PC-3 (cell line): ENCODE measurements around the gene CAPN12. TPM values are rescaled to one million over a fixed set of nuclear protein-coding genes. Genes with fewer than 3 reads are reported as not detected.

ENCODE experiments used
- ATAC-seq: fragments of 200-7000 bp; cut with Tn5 transposase; 2 replicates; pipeline ENCODE4 v1.9.1; 2020; ENCODE audit warnings: mild to moderate bottlenecking, moderate library complexity
- BruUV-seq: library from RNA; stranded (reverse); fragments of 400-500 nt; replicated peaks from 2 replicates; lab custom pipeline; 2021; lab: Mats Ljungman, UMichigan
- CTCF ChIA-PET: fragments of 300-600 bp; sonication (Branson Sonifier 250); formaldehyde crosslinking; loops from one replicate; lab custom pipeline; 2022; ENCODE audit warnings: antibody characterized with exemption; lab: Charles Lee
- POLR2A ChIA-PET: fragments of 300-600 bp; sonication (Branson Sonifier 250); formaldehyde crosslinking; loops from one replicate; lab custom pipeline; 2022; ENCODE audit warnings: antibody characterized with exemption; ENCODE audit not compliant: unreplicated experiment; lab: Charles Lee
- DNase-seq: peaks from one replicate; pipeline ENCODE4 v3.0.0-alpha.2; 2015
- H2AFZ ChIP-seq: fragments of 300-600 bp; sonication (generic); 2 replicates; pipeline ENCODE4 v1.6.0; 2016; ENCODE audit warnings: antibody characterized with exemption, low read length
- H3F3A ChIP-seq: fragments of 300-600 bp; sonication (generic); one replicate; pipeline ENCODE4 v1.6.0; 2017; ENCODE audit warnings: antibody characterized with exemption, low read length, control low read depth, mild to moderate bottlenecking; ENCODE audit not compliant: unreplicated experiment
- H3K27ac ChIP-seq: fragments of 300-600 bp; sonication (generic); 2 replicates; pipeline ENCODE4 v1.5.1; 2016; ENCODE audit warnings: mild to moderate bottlenecking, low read length
- H3K27me3 ChIP-seq: fragments of 300-600 bp; sonication (generic); 2 replicates; pipeline ENCODE4 v1.6.1; 2016; ENCODE audit warnings: low read length, mixed read lengths
- H3K36me3 ChIP-seq: fragments of 300-600 bp; sonication (generic); 2 replicates; pipeline ENCODE4 v1.6.1; 2016; ENCODE audit warnings: low read depth, mixed run types, low read length, mixed read lengths
- H3K4me1 ChIP-seq: fragments of 300-600 bp; sonication (generic); 2 replicates; pipeline ENCODE4 v1.5.1; 2016; ENCODE audit warnings: low read length; ENCODE audit not compliant: insufficient read depth
- H3K4me2 ChIP-seq: fragments of 300-600 bp; sonication (generic); 2 replicates; pipeline ENCODE4 v1.6.0; 2016; ENCODE audit warnings: low read length
- H3K4me3 ChIP-seq: fragments of 300-600 bp; sonication (generic); 2 replicates; pipeline ENCODE4 v1.5.1; 2016; ENCODE audit warnings: mild to moderate bottlenecking, low read length, mixed read lengths
- H3K79me2 ChIP-seq: fragments of 300-600 bp; sonication (generic); 2 replicates; pipeline ENCODE4 v1.6.1; 2017; ENCODE audit warnings: low read length, mixed read lengths
- H3K9ac ChIP-seq: fragments of 300-600 bp; sonication (generic); 2 replicates; pipeline ENCODE4 v1.6.0; 2016; ENCODE audit warnings: mild to moderate bottlenecking, low read length
- H3K9me2 ChIP-seq: fragments of 300-600 bp; sonication (generic); replicated peaks from 2 replicates; pipeline ENCODE4 v1.6.1; 2016; ENCODE audit warnings: mixed run types, low read length, mixed read lengths
- H3K9me3 ChIP-seq: fragments of 300-600 bp; sonication (generic); 2 replicates; pipeline ENCODE4 v1.6.1; 2016; ENCODE audit warnings: low read length, mixed read lengths
- H4K20me1 ChIP-seq: fragments of 300-600 bp; sonication (generic); 2 replicates; pipeline ENCODE4 v1.6.1; 2016; ENCODE audit warnings: low read length, mixed read lengths
- CTCF ChIP-seq: fragments of 300-600 bp; sonication (generic); conservative IDR thresholded peaks from 2 replicates; pipeline ENCODE4 v1.5.1; 2017; ENCODE audit warnings: antibody characterized with exemption, low read depth, mild to moderate bottlenecking, low read length
- EZH2 ChIP-seq: fragments of 300-600 bp; sonication (generic); IDR thresholded peaks from one replicate; pipeline ENCODE4 v1.6.1; 2017; ENCODE audit warnings: antibody characterized with exemption, mild to moderate bottlenecking, low read length; ENCODE audit not compliant: unreplicated experiment
- EZH2phosphoT487 ChIP-seq: fragments of 300-600 bp; sonication (generic); IDR thresholded peaks from 2 replicates; pipeline ENCODE4 v1.6.1; 2018; ENCODE audit warnings: mild to moderate bottlenecking, antibody characterized with exemption, low read length, borderline replicate concordance
- intact Hi-C: fragments of 100-400 bp; cut with micrococcal nuclease; formaldehyde crosslinking; loops from 2 replicates; pipeline ENCODE4 v1.9.0; 2023
- total RNA-seq: library from RNA; depleted of rRNA; stranded (reverse); fragments of >200 nt; gene quantifications from 2 replicates; pipeline ENCODE4 v1.2.3, GENCODE V29; 2014

Gene CAPN12
- total RNA-seq, 1 experiment from 2014 or later: 3.8 TPM

DNA sequence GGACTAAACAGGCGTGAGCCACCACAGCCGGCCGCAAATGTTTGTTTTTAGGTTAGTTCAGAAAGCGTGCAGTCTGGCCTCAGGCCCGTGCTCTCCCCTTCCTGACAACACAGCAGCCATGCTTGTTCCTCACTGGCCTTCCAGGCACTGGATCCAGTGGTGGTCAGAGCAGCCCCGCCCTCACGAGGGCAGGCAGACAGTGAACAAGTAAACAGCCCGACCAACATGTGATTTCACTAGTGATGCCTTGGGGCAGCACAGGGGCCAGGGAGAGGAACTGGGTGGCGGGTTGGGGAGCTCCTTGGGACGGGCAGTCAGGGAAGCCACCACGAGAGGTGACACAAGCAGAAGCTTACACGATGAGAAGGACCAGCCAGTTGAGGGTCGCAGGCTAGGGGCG is 40.8 kb downstream of the CAPN12 start:
- peaks cover 22% of the 10 kb centered on the region for H3K4me1 ChIP-seq

DNA sequence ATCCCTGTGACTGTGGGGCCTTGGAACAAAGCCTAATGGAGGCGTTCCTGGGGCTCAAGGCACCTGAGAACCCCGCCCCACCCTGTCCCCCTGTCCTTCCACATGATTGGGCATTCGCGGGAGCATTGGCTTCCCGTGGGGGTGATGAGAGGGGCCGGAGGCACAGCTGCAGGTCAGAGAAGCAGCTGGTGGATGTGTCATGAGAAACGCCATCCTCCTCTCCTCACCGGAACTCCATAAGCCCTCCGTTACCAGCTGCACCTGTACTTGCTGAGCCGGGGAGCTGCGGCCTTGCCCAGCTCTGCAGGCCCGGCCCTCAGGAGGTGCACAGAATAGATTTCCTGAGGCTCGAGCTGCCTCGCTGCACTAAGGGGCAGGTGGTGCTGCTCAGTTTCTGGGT is 42.0 kb downstream of the CAPN12 start:
- no peak overlapping the region for H3K4me2 ChIP-seq
- intact Hi-C loops: loop anchor here (10.0 kb wide), 1 partner anchor 47 kb away; no protein-coding TSS in a partner anchor
- H3K9ac ChIP-seq: no peak overlapping the region
- peaks cover 60% of the 10 kb centered on the region for H3K36me3 ChIP-seq
- no peaks in the 10 kb centered on the region for H3K27me3 ChIP-seq
- H3F3A ChIP-seq: no peaks in the 10 kb centered on the region
- ATAC-seq: no peak
- no peaks in the 10 kb centered on the region for H3K9me3 ChIP-seq
- H3K27ac ChIP-seq: no peak overlapping the region
- H3K9me2 ChIP-seq: no peaks in the 10 kb centered on the region
- ChIA-PET CTCF (no interaction called here), POLR2A (no interaction called here)
- TF ChIP-seq EZH2 (no peak), EZH2phosphoT487 (no peak), CTCF (no peak)
- no peak overlapping the region for H2AFZ ChIP-seq
- H3K4me1 ChIP-seq: peaks cover 11% of the 10 kb centered on the region
- H4K20me1 ChIP-seq: no peaks in the 10 kb centered on the region
- peaks cover 78% of the 10 kb centered on the region for H3K79me2 ChIP-seq
- no peak for DNase-seq
- no TSS peak for BruUV-seq
- no peak overlapping the region for H3K4me3 ChIP-seq

More for the DNA sequence above, 40.8 kb downstream of the CAPN12 start:
- intact Hi-C loops: loop anchor here (10.0 kb wide), 1 partner anchor 49 kb away; no protein-coding TSS in a partner anchor
- Histone ChIP-seq H3K79me2 (peaks cover 75% of the 10 kb centered on the region), H3K27ac (no peak overlapping the region), H4K20me1 (no peaks in the 10 kb centered on the region), H3K4me2 (no peak overlapping the region), H2AFZ (no peak overlapping the region), H3K27me3 (no peaks in the 10 kb centered on the region), H3K4me3 (no peak overlapping the region), H3K36me3 (peaks cover 65% of the 10 kb centered on the region), H3K9me3 (no peaks in the 10 kb centered on the region), H3F3A (peaks cover 3% of the 10 kb centered on the region), H3K9ac (no peak overlapping the region), H3K9me2 (no peaks in the 10 kb centered on the region)
- TF ChIP-seq EZH2: no peak
- no peak for TF ChIP-seq CTCF
- no peak for TF ChIP-seq EZH2phosphoT487
- ChIA-PET POLR2A (no interaction called here), CTCF (no interaction called here)
- DNase-seq (no peak), ATAC-seq (no peak)
- BruUV-seq: no TSS peak

DNA sequence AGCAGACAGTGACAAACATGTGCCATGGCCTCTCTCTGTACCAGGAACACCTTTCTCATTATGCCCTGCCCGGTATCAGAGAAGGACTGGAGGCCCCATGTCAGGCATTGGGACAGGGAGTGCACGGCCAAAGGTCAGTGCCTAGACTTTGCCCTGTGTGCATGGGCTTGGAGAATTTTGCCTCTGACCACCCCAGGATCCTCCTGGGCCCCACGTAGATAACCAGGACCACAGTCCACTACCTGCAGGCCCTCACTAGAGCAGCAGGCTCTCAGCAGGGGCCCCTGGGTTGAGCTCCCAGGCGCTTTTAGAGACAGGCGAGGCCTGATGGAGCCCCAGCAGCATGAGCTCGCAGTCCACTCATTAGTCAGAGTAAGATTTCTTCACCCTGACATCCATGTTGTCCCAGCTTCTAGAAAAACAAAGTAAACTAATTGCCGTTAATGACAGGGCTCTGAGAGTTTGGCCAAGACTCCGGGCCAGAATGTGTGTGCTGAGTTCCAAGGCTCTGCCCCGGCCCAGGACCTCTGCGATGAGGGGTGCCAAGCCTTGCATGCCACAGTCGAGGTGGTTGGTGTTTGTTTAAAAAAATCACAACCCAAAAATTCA is 42.7 kb downstream of the CAPN12 start:
- H3K79me2 ChIP-seq: peaks cover 85% of the 10 kb centered on the region
- ATAC-seq: no peak
- H3K4me1 ChIP-seq: peaks cover 4% of the 10 kb centered on the region
- no peaks in the 10 kb centered on the region for H3K27me3 ChIP-seq
- no peaks in the 10 kb centered on the region for H3F3A ChIP-seq
- H3K9me2 ChIP-seq: no peaks in the 10 kb centered on the region
- TF ChIP-seq EZH2 (no peak), CTCF (no peak), EZH2phosphoT487 (no peak)
- intact Hi-C loops: loop anchor here (10.0 kb wide), 1 partner anchor 47 kb away; no protein-coding TSS in a partner anchor
- no peaks in the 10 kb centered on the region for H3K9me3 ChIP-seq
- no peak for DNase-seq
- CTCF ChIA-PET: no interaction called here
- no peak overlapping the region for H3K27ac ChIP-seq
- H3K9ac ChIP-seq: no peak overlapping the region
- no peak overlapping the region for H2AFZ ChIP-seq
- H3K4me2 ChIP-seq: no peak overlapping the region
- BruUV-seq: no TSS peak
- H4K20me1 ChIP-seq: no peaks in the 10 kb centered on the region
- H3K36me3 ChIP-seq: peaks cover 60% of the 10 kb centered on the region
- no peak overlapping the region for H3K4me3 ChIP-seq
- POLR2A ChIA-PET: no interaction called here
